GM23338 (cell line): Measurements from ENCODE around the gene TRMT61A. TPM values are rescaled to one million over a fixed set of nuclear protein-coding genes. Genes with fewer than 3 reads are reported as not detected.

Source experiments
- ATAC-seq: fragments of 200-7000 bp; cut with Tn5 transposase; 3 replicates; pipeline ENCODE4 v1.9.1; 2020
- DNase-seq: peaks from one replicate; pipeline ENCODE4 v3.0.0-alpha.2; 2015; ENCODE audit warnings: low spot score
- H2AFZ ChIP-seq: fragments of 200-600 bp; sonication (generic); 2 replicates; pipeline ENCODE4 v1.8.0; 2016; ENCODE audit warnings: antibody characterized with exemption, mild to moderate bottlenecking, moderate library complexity
- H3F3A ChIP-seq: fragments of 200-600 bp; sonication (generic); replicated peaks from 2 replicates; pipeline ENCODE4 v1.8.0; 2017; ENCODE audit warnings: antibody characterized with exemption, mixed run types, low read depth
- H3K27ac ChIP-seq: fragments of 200-600 bp; sonication (generic); 2 replicates; pipeline ENCODE4 v1.6.1; 2016; ENCODE audit warnings: low read depth
- H3K27me3 ChIP-seq: fragments of 200-600 bp; sonication (generic); 2 replicates; pipeline ENCODE4 v1.8.0; 2016; ENCODE audit warnings: mild to moderate bottlenecking, mixed run types, moderate library complexity; ENCODE audit not compliant: insufficient read depth
- H3K36me3 ChIP-seq: fragments of 200-600 bp; sonication (generic); 2 replicates; pipeline ENCODE4 v1.8.0; 2016; ENCODE audit warnings: mild to moderate bottlenecking; ENCODE audit not compliant: insufficient read depth
- H3K4me1 ChIP-seq: fragments of 200-600 bp; sonication (generic); 2 replicates; pipeline ENCODE4 v1.8.0; 2016; ENCODE audit warnings: mild to moderate bottlenecking, moderate library complexity; ENCODE audit not compliant: insufficient read depth
- H3K4me2 ChIP-seq: fragments of 200-600 bp; sonication (generic); 2 replicates; pipeline ENCODE4 v1.7.1; 2017; ENCODE audit warnings: mixed run types
- H3K4me3 ChIP-seq: fragments of 200-600 bp; sonication (generic); 2 replicates; pipeline ENCODE4 v1.6.1; 2016; ENCODE audit warnings: mixed run types
- H3K79me2 ChIP-seq: fragments of 200-600 bp; sonication (generic); replicated peaks from 2 replicates; pipeline ENCODE4 v1.8.0; 2017; ENCODE audit warnings: mild to moderate bottlenecking; ENCODE audit not compliant: insufficient read depth
- H3K9me2 ChIP-seq: fragments of 200-600 bp; sonication (generic); 2 replicates; pipeline ENCODE4 v1.8.0; 2017; ENCODE audit not compliant: insufficient read depth
- H4K20me1 ChIP-seq: fragments of 200-600 bp; sonication (generic); replicated peaks from 2 replicates; pipeline ENCODE4 v1.8.0; 2017; ENCODE audit warnings: mild to moderate bottlenecking; ENCODE audit not compliant: insufficient read depth
- H3K27ac Mint-ChIP-seq: 2 replicates; pipeline ENCODE4 v1.8.0; 2020; ENCODE audit warnings: inconsistent platforms, mild to moderate bottlenecking, moderate library complexity, mixed read lengths
- H3K27me3 Mint-ChIP-seq: 3 replicates; pipeline ENCODE4 v1.8.0; 2022; ENCODE audit warnings: low read depth, mild to moderate bottlenecking, moderate library complexity, mixed read lengths, inconsistent platforms; ENCODE audit not compliant: insufficient read depth, poor library complexity
- H3K36me3 Mint-ChIP-seq: 3 replicates; pipeline ENCODE4 v1.8.0; 2021; ENCODE audit warnings: low read depth, mild to moderate bottlenecking, inconsistent platforms, moderate library complexity, mixed read lengths
- H3K4me1 Mint-ChIP-seq: 3 replicates; pipeline ENCODE4 v1.8.0; 2020; ENCODE audit warnings: mild to moderate bottlenecking, inconsistent platforms, mixed read lengths
- H3K4me3 Mint-ChIP-seq: 3 replicates; pipeline ENCODE4 v1.8.0; 2021; ENCODE audit warnings: moderate library complexity, mild to moderate bottlenecking, inconsistent platforms, mixed read lengths
- H3K9me3 Mint-ChIP-seq: 3 replicates; pipeline ENCODE4 v1.8.0; 2020; ENCODE audit warnings: moderate library complexity, mild to moderate bottlenecking, inconsistent platforms, mixed read lengths
- CREB1 ChIP-seq: fragments of 250-450 bp; sonication (Bioruptor Pico); IDR thresholded peaks from 2 replicates; pipeline ENCODE4 v1.5.0; 2020; ENCODE audit warnings: low read depth, mild to moderate bottlenecking, moderate library complexity
- NANOG ChIP-seq: IDR thresholded peaks from 2 replicates; pipeline ENCODE4 v1.6.1; 2016; ENCODE audit warnings: antibody characterized with exemption, borderline replicate concordance
- REST ChIP-seq: IDR thresholded peaks from one replicate; pipeline ENCODE4 v1.6.1; 2018; ENCODE audit warnings: antibody characterized with exemption; ENCODE audit not compliant: unreplicated experiment
- STAT1 ChIP-seq: IDR thresholded peaks from one replicate; pipeline ENCODE4 v1.6.1; 2016; ENCODE audit warnings: antibody characterized with exemption; ENCODE audit not compliant: unreplicated experiment
- ZNF462 ChIP-seq: fragments of 250-450 bp; sonication (Bioruptor Pico); IDR thresholded peaks from 2 replicates; pipeline ENCODE4 v1.5.0; 2020; ENCODE audit warnings: mild to moderate bottlenecking, moderate library complexity
- polyA plus RNA-seq: library from polyadenylated mRNA; unstranded; fragments of >200 nt; fragmentation: Nextera tagmentation; extraction: Ambion mirVana; gene quantifications from 2 replicates; pipeline ENCODE4 v1.2.1, GENCODE V29; 2016
- total RNA-seq: library from RNA; depleted of rRNA; stranded (reverse); fragments of >200 nt; shearing (Covaris generic); gene quantifications from 2 replicates; pipeline ENCODE4 v1.2.3, GENCODE V29; 2014
- TF ChIP-seq, protein P1 (sequence below), 2 experiments: fragments of 200-600 bp in 1 of 2; sonication (generic) in 1 of 2; conservative IDR thresholded peaks; 2 replicates each; pipeline versions ENCODE4 v1.5.1 to v1.6.1; 2016 to 2017; ENCODE audit warnings: antibody characterized with exemption in 2 of 2, low read depth in 2 of 2, mild to moderate bottlenecking in 2 of 2, moderate library complexity in 1 of 2

Gene TRMT61A
- total and polyA plus RNA-seq, 2 experiments from 2014 or later: 13.4 to 28.2 TPM

DNA sequence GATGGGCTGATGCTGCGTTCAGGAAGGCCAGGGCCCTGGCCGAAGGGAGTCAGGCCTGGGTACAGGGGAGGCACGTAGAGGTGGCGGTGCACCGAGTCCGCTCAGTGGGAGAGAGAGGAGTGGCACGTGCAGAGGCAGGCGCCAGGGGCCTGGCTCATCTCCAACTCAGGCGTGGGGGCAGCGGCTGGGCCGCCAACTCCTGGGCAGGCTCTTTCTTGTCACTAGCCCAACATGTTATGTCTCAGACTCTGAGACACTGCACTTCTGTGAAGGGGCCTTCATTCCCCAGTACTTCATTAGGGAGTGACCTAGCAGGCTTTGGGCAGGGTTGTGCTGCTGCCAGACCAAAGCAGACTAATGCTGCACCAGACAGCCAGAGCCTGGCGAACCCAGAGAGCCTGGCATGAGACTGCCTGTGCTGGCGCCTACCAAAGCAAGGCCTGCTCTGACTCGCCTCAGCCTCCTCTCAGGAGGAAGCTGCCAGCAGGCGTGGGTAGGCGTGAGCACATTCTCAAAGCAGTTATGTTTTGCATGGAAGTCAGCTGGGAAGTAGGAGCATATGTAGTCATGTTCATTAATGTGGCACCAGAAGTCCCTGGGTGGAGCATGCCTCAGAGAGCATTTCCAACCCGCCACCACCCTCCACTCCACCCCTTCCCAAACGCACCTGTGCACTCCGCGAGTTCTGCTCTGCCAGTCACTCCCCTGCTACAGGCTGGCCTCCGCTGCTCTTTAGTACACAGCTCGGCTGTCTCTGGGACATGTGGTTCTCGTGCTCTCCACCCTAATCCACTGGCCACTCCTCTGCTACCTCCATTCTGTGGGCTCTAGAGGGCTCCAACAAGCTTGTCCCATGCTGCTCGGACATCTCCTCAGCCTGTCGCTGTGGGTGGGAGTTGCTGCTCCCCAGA, 16.0 kb upstream of the TRMT61A start:
- Histone ChIP-seq H4K20me1 (no peaks in the 10 kb centered on the region; the same call in 1 of the 2 replicates), H3K4me2 (no peak overlapping the region), H3K79me2 (no peaks in the 10 kb centered on the region), H2AFZ (no peak overlapping the region), H3K9me2 (no peaks in the 10 kb centered on the region), H3K27me3 (no peaks in the 10 kb centered on the region), H3K4me1 (peaks cover 4% of the 10 kb centered on the region), H3F3A (peaks cover 22% of the 10 kb centered on the region; the same call in 1 of the 2 replicates), H3K36me3 (no peaks in the 10 kb centered on the region), H3K4me3 (no peak overlapping the region), H3K27ac (no peak overlapping the region; the same call in 1 of the 2 replicates)
- ATAC-seq: peak; percentile 8; the same call in 2 of the 3 replicates
- H3K9me3 Mint-ChIP-seq: no peaks in the 10 kb centered on the region; the same call in 2 of the 3 replicates
- H3K27me3 Mint-ChIP-seq: peaks cover 27% of the 10 kb centered on the region
- peaks cover 7% of the 10 kb centered on the region for H3K4me1 Mint-ChIP-seq
- TF ChIP-seq STAT1 (no peak), NANOG (no peak)
- TF ChIP-seq, protein P1, sequence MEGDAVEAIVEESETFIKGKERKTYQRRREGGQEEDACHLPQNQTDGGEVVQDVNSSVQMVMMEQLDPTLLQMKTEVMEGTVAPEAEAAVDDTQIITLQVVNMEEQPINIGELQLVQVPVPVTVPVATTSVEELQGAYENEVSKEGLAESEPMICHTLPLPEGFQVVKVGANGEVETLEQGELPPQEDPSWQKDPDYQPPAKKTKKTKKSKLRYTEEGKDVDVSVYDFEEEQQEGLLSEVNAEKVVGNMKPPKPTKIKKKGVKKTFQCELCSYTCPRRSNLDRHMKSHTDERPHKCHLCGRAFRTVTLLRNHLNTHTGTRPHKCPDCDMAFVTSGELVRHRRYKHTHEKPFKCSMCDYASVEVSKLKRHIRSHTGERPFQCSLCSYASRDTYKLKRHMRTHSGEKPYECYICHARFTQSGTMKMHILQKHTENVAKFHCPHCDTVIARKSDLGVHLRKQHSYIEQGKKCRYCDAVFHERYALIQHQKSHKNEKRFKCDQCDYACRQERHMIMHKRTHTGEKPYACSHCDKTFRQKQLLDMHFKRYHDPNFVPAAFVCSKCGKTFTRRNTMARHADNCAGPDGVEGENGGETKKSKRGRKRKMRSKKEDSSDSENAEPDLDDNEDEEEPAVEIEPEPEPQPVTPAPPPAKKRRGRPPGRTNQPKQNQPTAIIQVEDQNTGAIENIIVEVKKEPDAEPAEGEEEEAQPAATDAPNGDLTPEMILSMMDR (conservative IDR thresholded peaks at IDR 0.05; ENCODE audit: low read depth in 2 of 2): peak in 1 of 2 experiments; percentile 30; a peak in 1 of 4 replicates
- no peak overlapping the region for H3K4me3 Mint-ChIP-seq
- H3K36me3 Mint-ChIP-seq: peaks cover 19% of the 10 kb centered on the region
- peak; percentile 45 for DNase-seq
- no peak overlapping the region for H3K27ac Mint-ChIP-seq

GRCh38 chr14:103514596-103515421, 14.2 kb upstream of the TRMT61A start:
- H3K4me3 Mint-ChIP-seq: no peak overlapping the region
- no peak for DNase-seq
- peaks cover 32% of the 10 kb centered on the region for H3F3A ChIP-seq
- no peaks in the 10 kb centered on the region for H3K9me2 ChIP-seq
- peaks cover 20% of the 10 kb centered on the region for H3K4me1 Mint-ChIP-seq
- H3K79me2 ChIP-seq: no peaks in the 10 kb centered on the region
- no peak overlapping the region for H3K4me2 ChIP-seq
- H2AFZ ChIP-seq: no peak overlapping the region
- H4K20me1 ChIP-seq: peaks cover under 1% of the 10 kb centered on the region; the same call in 1 of the 2 replicates
- H3K27me3 ChIP-seq: no peaks in the 10 kb centered on the region
- peaks cover 35% of the 10 kb centered on the region for H3K27me3 Mint-ChIP-seq
- no peaks in the 10 kb centered on the region; the same call in 2 of the 3 replicates for H3K9me3 Mint-ChIP-seq
- no peak overlapping the region for H3K4me3 ChIP-seq
- H3K36me3 Mint-ChIP-seq: peaks cover 21% of the 10 kb centered on the region
- ATAC-seq: no peak
- no peak overlapping the region for H3K27ac Mint-ChIP-seq
- H3K36me3 ChIP-seq: no peaks in the 10 kb centered on the region; the same call in 1 of the 2 replicates
- H3K4me1 ChIP-seq: peaks cover 14% of the 10 kb centered on the region
- H3K27ac ChIP-seq: no peak overlapping the region
- TF ChIP-seq REST (no peak), ZNF462 (CRISPR knock-in tag) (no peak), NANOG (no peak), CREB1 (CRISPR knock-in tag) (no peak), STAT1 (no peak)
